Mesothelial cell of epicardium (in vitro differentiated cells): ENCODE measurements around the gene MAN1A1. TPM values are rescaled to one million over a fixed set of nuclear protein-coding genes. Genes with fewer than 3 reads are reported as not detected.

Source experiments
- DNase-seq, 2 experiments: peaks; one replicate each; pipeline ENCODE4 v3.0.0; 2021; ENCODE audit warnings: low spot score in 2 of 2; ENCODE audit not compliant: unreplicated experiment in 2 of 2
- H3K27ac Mint-ChIP-seq: 2 replicates; pipeline ENCODE4 v1.8.0; 2021; ENCODE audit warnings: mixed read lengths
- H3K27me3 Mint-ChIP-seq: 2 replicates; pipeline ENCODE4 v1.8.0; 2021; ENCODE audit warnings: low read depth, mixed read lengths
- H3K36me3 Mint-ChIP-seq: 2 replicates; pipeline ENCODE4 v1.8.0; 2021; ENCODE audit warnings: mixed read lengths
- H3K4me1 Mint-ChIP-seq: 2 replicates; pipeline ENCODE4 v1.8.0; 2021; ENCODE audit warnings: mixed read lengths
- H3K4me3 Mint-ChIP-seq: 2 replicates; pipeline ENCODE4 v1.8.0; 2021; ENCODE audit warnings: mild to moderate bottlenecking, moderate library complexity, mixed read lengths
- H3K9me3 Mint-ChIP-seq: 2 replicates; pipeline ENCODE4 v1.8.0; 2021; ENCODE audit warnings: mixed read lengths
- CTCF ChIP-seq: fragments of 200-600 bp; sonication (generic); IDR thresholded peaks from one replicate; pipeline ENCODE4 v1.5.0; 2021; ENCODE audit warnings: antibody characterized with exemption; ENCODE audit not compliant: unreplicated experiment
- total RNA-seq: library from RNA; stranded (reverse); gene quantifications from 3 replicates; pipeline ENCODE4 v1.2.1, GENCODE V29; 2021

Gene MAN1A1
- total RNA-seq, 1 donor from 2014 or later = 51.1 TPM

GRCh38 chr6:119230160-119230559 is 119.4 kb downstream of the MAN1A1 start:
- Mint-ChIP-seq H3K27me3 (no peaks in the 10 kb centered on the region), H3K4me1 (no peaks in the 10 kb centered on the region), H3K9me3 (peaks cover 7% of the 10 kb centered on the region), H3K4me3 (no peak overlapping the region), H3K27ac (no peak overlapping the region), H3K36me3 (peaks cover 20% of the 10 kb centered on the region)
- DNase-seq = no peak
- no peak for TF ChIP-seq CTCF

GRCh38 chr6:119227377-119227776 is 122.2 kb downstream of the MAN1A1 start:
- Mint-ChIP-seq H3K27me3 (no peaks in the 10 kb centered on the region), H3K36me3 (peaks cover 21% of the 10 kb centered on the region), H3K27ac (no peak overlapping the region), H3K4me1 (no peaks in the 10 kb centered on the region), H3K4me3 (no peak overlapping the region), H3K9me3 (peaks cover 3% of the 10 kb centered on the region)
- TF ChIP-seq CTCF = no peak
- no peak for DNase-seq

GRCh38 chr6:119226089-119226488 is 123.5 kb downstream of the MAN1A1 start:
- no peaks in the 10 kb centered on the region for H3K9me3 Mint-ChIP-seq
- no peak for TF ChIP-seq CTCF
- DNase-seq = no peak
- H3K4me1 Mint-ChIP-seq = peaks cover 1% of the 10 kb centered on the region
- no peaks in the 10 kb centered on the region for H3K27me3 Mint-ChIP-seq
- H3K27ac Mint-ChIP-seq = peak overlapping the region; percentile 24
- peaks cover 16% of the 10 kb centered on the region for H3K36me3 Mint-ChIP-seq
- H3K4me3 Mint-ChIP-seq = no peak overlapping the region

GRCh38 chr6:119224095-119224701 is 125.4 kb downstream of the MAN1A1 start:
- Mint-ChIP-seq H3K4me3 (no peak overlapping the region), H3K9me3 (no peaks in the 10 kb centered on the region), H3K4me1 (peaks cover 9% of the 10 kb centered on the region), H3K27ac (no peak overlapping the region), H3K27me3 (no peaks in the 10 kb centered on the region), H3K36me3 (peaks cover 8% of the 10 kb centered on the region)
- no peak for TF ChIP-seq CTCF
- no peak for DNase-seq

DNA sequence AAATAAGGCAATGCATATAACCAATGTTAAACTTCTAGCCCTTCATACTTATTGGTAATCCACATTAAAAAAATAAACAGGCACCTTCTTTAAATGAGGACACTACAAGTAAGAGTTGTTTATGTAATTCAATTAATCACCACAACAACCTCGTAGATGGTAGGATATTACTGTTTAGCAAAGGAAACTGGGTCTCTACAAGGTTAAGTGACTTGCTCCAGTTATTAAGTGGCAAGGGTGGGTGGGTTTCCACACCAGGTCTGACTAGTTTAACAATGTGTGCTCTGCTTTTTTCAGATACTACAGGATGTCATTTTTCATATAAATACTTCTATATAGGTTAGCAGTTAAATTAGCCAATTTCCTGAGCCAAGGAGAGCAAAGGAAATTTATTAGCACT is 129.1 kb downstream of the MAN1A1 start:
- H3K36me3 Mint-ChIP-seq = peaks cover 6% of the 10 kb centered on the region
- no peak for DNase-seq
- no peak for TF ChIP-seq CTCF
- no peak overlapping the region for H3K27ac Mint-ChIP-seq
- peaks cover 11% of the 10 kb centered on the region for H3K4me1 Mint-ChIP-seq
- no peaks in the 10 kb centered on the region for H3K27me3 Mint-ChIP-seq
- H3K4me3 Mint-ChIP-seq = no peak overlapping the region
- H3K9me3 Mint-ChIP-seq = no peaks in the 10 kb centered on the region

DNA sequence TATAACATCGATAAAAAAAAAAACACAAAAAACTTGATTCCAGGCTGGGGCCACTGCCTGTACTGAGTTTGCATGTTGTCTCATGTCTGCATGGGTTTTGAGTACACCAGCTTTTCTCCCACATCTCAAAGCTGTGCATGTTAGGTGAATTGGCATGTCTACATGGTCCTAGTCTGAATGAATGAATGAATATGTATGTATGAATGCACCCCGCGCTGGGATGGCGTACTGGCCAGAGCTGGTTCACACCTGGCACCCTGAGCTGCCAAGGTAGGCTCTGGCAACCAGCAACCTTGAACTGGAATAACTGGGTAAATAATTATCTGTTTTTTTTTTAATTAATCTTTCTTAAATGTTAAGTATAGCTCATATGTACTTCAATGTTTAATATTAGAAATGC is 131.0 kb downstream of the MAN1A1 start:
- DNase-seq = no peak
- H3K27ac Mint-ChIP-seq = no peak overlapping the region
- peaks cover 18% of the 10 kb centered on the region for H3K4me1 Mint-ChIP-seq
- peaks cover 1% of the 10 kb centered on the region for H3K36me3 Mint-ChIP-seq
- no peaks in the 10 kb centered on the region for H3K9me3 Mint-ChIP-seq
- H3K4me3 Mint-ChIP-seq = no peak overlapping the region
- no peak for TF ChIP-seq CTCF
- no peaks in the 10 kb centered on the region for H3K27me3 Mint-ChIP-seq
